Fibroblast of mammary gland (primary cell): ENCODE measurements around the gene OR6C70.
"Not testable (repeated sequence)": the region's sequence is repeated elsewhere in the genome, so short reads cannot be mapped to it uniquely, and the experiment has no call there.

Experiments
- DNase-seq: peaks from one replicate; pipeline ENCODE4 v3.0.0-alpha.2; 2010; ENCODE audit warnings: low read depth
- H3K4me3 ChIP-seq: 2 replicates; pipeline ENCODE4 v1.5.1; 2011; ENCODE audit warnings: low read depth, mild to moderate bottlenecking, low read length, moderate library complexity; ENCODE audit not compliant: control insufficient read depth
- CTCF ChIP-seq: conservative IDR thresholded peaks from 2 replicates; pipeline ENCODE4 v1.5.1; 2011; ENCODE audit warnings: low read depth, low read length, inconsistent platforms; ENCODE audit not compliant: control insufficient read depth, insufficient read depth

The OR6C70 gene

GRCh38 chr12:55446326-55446725 is 23.6 kb downstream of the OR6C70 start:
- DNase-seq = no peak
- H3K4me3 ChIP-seq = no peak overlapping the region
- no peak for TF ChIP-seq CTCF

- no peak for DNase-seq
- TF ChIP-seq CTCF = no peak
- H3K4me3 ChIP-seq = no peak overlapping the region
Measured at GRCh38 chr12:55445357-55445756, 24.6 kb downstream of the OR6C70 start.

- no peak within 1 kb of the TSS for H3K4me3 ChIP-seq
- no peak for DNase-seq
- no peak for TF ChIP-seq CTCF
Measured at GRCh38 chr12:55443776-55444175, 26.2 kb downstream of the OR6C70 start, which contains the start of gene OR6C2. TSS of gene OR6C2 (plus strand) at chr12:55444076. CDS start at chr12:55452214, 8,138 bp downstream.

- not testable (repeated sequence) for DNase-seq, H3K4me3 ChIP-seq
Measured at GRCh38 chr12:55441233-55441632, 28.7 kb downstream of the OR6C70 start.

GRCh38 chr12:55428331-55429243 is 41.4 kb downstream of the OR6C70 start:
- DNase-seq = no peak
- TF ChIP-seq CTCF = no peak
- no peak overlapping the region for H3K4me3 ChIP-seq

- no peak for DNase-seq
- TF ChIP-seq CTCF = no peak
- no peak within 1 kb of the TSS for H3K4me3 ChIP-seq
Measured at GRCh38 chr12:55425954-55426353, 44.0 kb downstream of the OR6C70 start, which contains the start of gene OR6C76. TSS of gene OR6C76 (plus strand) at chr12:55426254. CDS start at chr12:55426254, 0 bp downstream.

GRCh38 chr12:55420307-55420962 is 49.5 kb downstream of the OR6C70 start:
- no peak for DNase-seq
- TF ChIP-seq CTCF = no peak
- no peak overlapping the region for H3K4me3 ChIP-seq
